ENCODE results near the gene LINS1. TPM values are rescaled to one million over a fixed set of nuclear protein-coding genes. Genes with fewer than 3 reads are reported as not detected.
A peak's percentile ranks its signal among the peaks of the same experiment; 100 is the strongest.

LINS1 gene
- total RNA-seq, 1 donor from 2014 or later, result 18.8 TPM

DNA sequence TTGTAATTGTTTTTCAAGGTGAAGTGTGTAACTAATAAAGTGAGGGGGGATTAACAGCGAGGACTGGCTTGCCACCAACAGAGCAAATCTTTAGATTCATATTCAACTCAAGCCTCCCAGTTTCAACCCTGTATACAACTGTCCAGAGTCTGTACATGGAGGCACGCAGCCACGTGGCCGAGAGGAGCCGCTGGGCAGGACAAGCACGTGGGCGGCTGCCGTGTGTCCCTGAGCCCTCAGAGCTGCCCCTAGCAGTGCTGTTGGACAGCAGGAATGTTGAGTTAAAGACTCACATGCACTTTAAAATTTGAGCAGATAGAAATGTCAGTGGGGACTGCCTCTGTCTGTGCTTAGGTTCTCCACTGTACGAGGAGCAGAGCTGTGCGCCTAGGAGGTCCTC is 29.8 kb upstream of the LINS1 start:
- Histone ChIP-seq H3K27me3 (ENCODE audit: low read depth) (no peaks in the 10 kb centered on the region), H3K36me3 (peaks cover 39% of the 10 kb centered on the region), H3K4me3 (no peak overlapping the region), H3K9me3 (no peaks in the 10 kb centered on the region), H3K4me1 (no peaks in the 10 kb centered on the region), H3K27ac (no peak overlapping the region)
- TF ChIP-seq, protein P1, sequence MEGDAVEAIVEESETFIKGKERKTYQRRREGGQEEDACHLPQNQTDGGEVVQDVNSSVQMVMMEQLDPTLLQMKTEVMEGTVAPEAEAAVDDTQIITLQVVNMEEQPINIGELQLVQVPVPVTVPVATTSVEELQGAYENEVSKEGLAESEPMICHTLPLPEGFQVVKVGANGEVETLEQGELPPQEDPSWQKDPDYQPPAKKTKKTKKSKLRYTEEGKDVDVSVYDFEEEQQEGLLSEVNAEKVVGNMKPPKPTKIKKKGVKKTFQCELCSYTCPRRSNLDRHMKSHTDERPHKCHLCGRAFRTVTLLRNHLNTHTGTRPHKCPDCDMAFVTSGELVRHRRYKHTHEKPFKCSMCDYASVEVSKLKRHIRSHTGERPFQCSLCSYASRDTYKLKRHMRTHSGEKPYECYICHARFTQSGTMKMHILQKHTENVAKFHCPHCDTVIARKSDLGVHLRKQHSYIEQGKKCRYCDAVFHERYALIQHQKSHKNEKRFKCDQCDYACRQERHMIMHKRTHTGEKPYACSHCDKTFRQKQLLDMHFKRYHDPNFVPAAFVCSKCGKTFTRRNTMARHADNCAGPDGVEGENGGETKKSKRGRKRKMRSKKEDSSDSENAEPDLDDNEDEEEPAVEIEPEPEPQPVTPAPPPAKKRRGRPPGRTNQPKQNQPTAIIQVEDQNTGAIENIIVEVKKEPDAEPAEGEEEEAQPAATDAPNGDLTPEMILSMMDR (IDR thresholded peaks at IDR 0.05), result no peak
- DNase-seq (no peak), ATAC-seq (no peak)
- intact Hi-C loops (cut with DNase I), result loop anchor here (10.0 kb wide), 1 partner anchor 373 kb away; no protein-coding TSS in a partner anchor

DNA sequence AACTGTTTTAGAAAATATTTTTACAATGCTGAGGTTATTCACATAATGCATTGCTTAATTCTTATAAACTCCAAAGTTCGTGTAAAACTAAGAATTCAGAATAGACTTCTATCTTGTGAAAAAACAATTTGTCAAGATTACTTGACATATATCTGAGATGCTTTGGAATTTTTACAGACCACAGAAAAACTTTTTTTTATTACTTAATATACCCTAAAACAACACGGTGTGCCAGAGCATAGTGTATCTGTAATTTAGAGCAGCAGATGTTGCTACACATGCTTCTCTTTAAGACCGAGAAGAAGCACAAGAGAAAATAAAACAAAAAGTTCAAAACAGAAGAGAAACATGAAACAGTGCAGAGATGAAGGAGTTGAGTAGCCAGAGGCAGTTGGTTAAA is 26.8 kb upstream of the LINS1 start:
- intact Hi-C loops (cut with DNase I), result loop anchor here (10.0 kb wide), 1 partner anchor 246 kb away; the partner anchor contains the start of gene ALDH1A3
- Histone ChIP-seq H3K27ac (no peak overlapping the region), H3K4me3 (no peak overlapping the region), H3K4me1 (no peaks in the 10 kb centered on the region), H3K36me3 (peaks cover 39% of the 10 kb centered on the region), H3K9me3 (no peaks in the 10 kb centered on the region), H3K27me3 (ENCODE audit: low read depth) (no peaks in the 10 kb centered on the region)
- no peak for DNase-seq
- no peak for ATAC-seq
- TF ChIP-seq, protein P1 (IDR thresholded peaks at IDR 0.05), result no peak

DNA sequence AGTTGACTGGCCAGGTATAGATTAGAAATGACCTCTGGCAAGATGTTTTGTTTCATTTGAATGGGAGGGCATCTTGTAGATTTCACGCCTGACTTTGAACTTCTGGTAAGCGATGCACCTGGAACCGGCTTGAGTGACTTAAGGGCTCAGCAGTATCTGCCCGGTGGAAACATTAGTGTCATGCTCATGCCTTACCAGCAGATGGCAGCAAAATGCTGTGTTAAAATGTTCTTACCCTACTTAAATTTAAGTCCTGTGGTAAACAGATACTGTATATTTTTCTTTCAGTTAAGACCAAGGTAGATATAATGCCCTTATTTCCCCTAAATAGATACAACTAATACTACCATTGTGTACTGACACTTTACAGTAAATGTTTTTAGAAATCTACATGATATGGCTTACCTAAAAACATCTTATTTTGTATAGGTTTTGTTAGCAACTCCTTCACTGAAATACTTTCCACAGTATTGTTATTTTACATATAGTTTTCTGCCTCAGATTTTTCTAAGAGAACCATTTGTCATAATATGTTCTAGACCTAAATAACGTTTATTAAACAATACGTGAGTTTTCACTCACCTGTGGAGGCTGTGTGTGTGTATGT is 25.9 kb upstream of the LINS1 start:
- no peak overlapping the region for H3K4me3 ChIP-seq
- TF ChIP-seq, protein P1 (IDR thresholded peaks at IDR 0.05), result peak; percentile 84
- intact Hi-C loops (cut with DNase I), result loop anchor here (10.0 kb wide), 1 partner anchor 247 kb away; the partner anchor contains the start of gene ALDH1A3
- ATAC-seq (peak; percentile 86 to 88), DNase-seq (no peak)
- H3K4me1 ChIP-seq, result no peaks in the 10 kb centered on the region
- no peaks in the 10 kb centered on the region for H3K27me3 ChIP-seq (ENCODE audit: low read depth)
- H3K36me3 ChIP-seq, result peaks cover 36% of the 10 kb centered on the region
- H3K9me3 ChIP-seq, result no peaks in the 10 kb centered on the region
- H3K27ac ChIP-seq, result no peak overlapping the region

DNA sequence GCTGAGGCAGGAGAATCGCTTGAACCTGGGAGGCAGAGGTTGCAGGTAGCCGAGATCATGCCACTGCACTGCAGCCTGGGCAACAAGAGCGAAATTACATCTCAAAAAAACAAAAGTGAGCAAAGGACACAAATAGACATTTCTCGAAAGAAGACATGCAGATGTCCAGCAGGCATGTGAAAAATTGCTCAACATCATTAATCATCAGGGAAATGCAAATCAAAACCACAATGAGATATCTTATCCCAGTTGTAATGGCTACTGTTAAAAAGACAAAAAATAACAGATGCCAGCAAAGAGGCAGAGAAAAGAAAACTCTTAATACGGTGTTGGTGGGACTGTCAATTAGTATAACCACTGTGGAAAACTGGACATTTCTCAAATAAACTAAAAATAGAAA is 21.3 kb upstream of the LINS1 start:
- Histone ChIP-seq H3K4me1 (no peaks in the 10 kb centered on the region), H3K27me3 (ENCODE audit: low read depth) (no peaks in the 10 kb centered on the region), H3K36me3 (peaks cover 8% of the 10 kb centered on the region), H3K9me3 (no peaks in the 10 kb centered on the region), H3K27ac (no peak overlapping the region), H3K4me3 (no peak overlapping the region)
- intact Hi-C loops (cut with DNase I), result loop anchor here (10.0 kb wide), 1 partner anchor 252 kb away; the partner anchor contains the start of gene ALDH1A3
- DNase-seq (no peak), ATAC-seq (no peak)
- TF ChIP-seq, protein P1 (IDR thresholded peaks at IDR 0.05), result no peak

DNA sequence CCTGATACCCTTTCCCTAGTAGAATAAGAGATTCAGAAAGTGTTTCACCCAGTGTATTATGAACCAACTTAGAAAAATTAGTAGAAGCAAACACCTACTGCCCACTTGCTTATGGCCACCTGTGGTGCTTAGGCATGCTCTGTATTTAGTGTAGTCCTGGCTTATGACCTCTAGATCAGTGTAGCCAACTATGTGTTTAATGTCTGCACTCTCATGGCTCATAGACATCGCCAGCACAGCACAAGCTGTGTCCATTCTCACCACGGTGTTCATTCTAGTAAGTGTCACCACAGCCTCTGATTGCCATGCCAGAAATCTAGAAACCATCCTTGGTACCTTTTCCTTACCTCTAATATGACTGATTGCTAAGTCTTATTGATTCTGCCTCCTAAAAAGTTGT is 14.7 kb upstream of the LINS1 start:
- H3K36me3 ChIP-seq, result peaks cover 48% of the 10 kb centered on the region
- H3K4me1 ChIP-seq, result no peaks in the 10 kb centered on the region
- no peak for DNase-seq
- H3K9me3 ChIP-seq, result no peaks in the 10 kb centered on the region
- no peak for ATAC-seq
- no peaks in the 10 kb centered on the region for H3K27me3 ChIP-seq (ENCODE audit: low read depth)
- no peak overlapping the region for H3K4me3 ChIP-seq
- TF ChIP-seq, protein P1 (IDR thresholded peaks at IDR 0.05), result no peak
- intact Hi-C loops (cut with DNase I), result no loop called here
- H3K27ac ChIP-seq, result no peak overlapping the region

Data from lower lobe of right lung (tissue), 2 donors.